ENCODE measurements around the gene RGS3. TPM values are rescaled to one million over a fixed set of nuclear protein-coding genes. Genes with fewer than 3 reads are reported as not detected.

The RGS3 gene
- total RNA-seq, 4 donors from 2014 or later, result 5.9 to 11.8 (median 9.8) TPM

DNA sequence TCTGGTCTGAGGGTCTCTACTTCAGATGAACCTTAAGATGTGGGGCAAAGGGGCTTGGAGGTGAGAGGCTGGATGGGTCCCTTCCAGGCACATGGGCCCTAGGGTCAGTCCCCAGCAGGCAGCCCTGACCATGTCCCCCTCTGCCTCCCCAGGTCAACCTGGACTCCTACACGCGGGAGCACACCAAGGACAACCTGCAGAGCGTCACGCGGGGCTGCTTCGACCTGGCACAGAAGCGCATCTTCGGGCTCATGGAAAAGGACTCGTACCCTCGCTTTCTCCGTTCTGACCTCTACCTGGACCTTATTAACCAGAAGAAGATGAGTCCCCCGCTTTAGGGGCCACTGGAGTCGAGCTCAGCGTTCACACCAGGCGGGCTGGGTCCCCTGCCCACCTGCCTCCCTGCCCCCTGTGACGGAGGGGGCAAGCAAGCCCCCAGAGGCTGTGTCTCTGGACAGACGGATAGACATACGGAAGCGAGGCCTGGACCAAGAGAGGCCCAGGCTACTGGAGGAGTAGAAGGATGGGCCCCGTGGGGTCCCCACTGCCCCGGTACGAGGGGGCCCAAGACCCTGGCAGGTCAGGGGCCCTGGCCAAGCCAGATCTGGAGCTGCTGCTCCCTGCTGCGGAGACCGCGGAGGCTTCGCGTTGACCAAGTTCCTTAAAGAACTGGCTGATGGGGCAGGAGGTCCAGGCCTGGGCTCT, 133.2 kb downstream of the RGS3 start:
- Histone ChIP-seq H3K27me3 (no peaks in the 10 kb centered on the region), H3K4me3 (no peak overlapping the region), H3K9me3 (no peaks in the 10 kb centered on the region), H3K4me1 (peaks cover 25 to 75% of the 10 kb centered on the region in 2 donors), H3K36me3 (peaks cover 0 to 14% of the 10 kb centered on the region in 2 donors), H3K27ac (no peak overlapping the region)
- in situ Hi-C loops (cut with MboI; ENCODE audit: low sequenced_read_pairs in 4 of 4) (no loop called here), intact Hi-C loops (cut with DNase I; ENCODE audit: low total_unique reads) (no loop called here)
- DNase-seq, result no peak
- TF ChIP-seq, protein P1, sequence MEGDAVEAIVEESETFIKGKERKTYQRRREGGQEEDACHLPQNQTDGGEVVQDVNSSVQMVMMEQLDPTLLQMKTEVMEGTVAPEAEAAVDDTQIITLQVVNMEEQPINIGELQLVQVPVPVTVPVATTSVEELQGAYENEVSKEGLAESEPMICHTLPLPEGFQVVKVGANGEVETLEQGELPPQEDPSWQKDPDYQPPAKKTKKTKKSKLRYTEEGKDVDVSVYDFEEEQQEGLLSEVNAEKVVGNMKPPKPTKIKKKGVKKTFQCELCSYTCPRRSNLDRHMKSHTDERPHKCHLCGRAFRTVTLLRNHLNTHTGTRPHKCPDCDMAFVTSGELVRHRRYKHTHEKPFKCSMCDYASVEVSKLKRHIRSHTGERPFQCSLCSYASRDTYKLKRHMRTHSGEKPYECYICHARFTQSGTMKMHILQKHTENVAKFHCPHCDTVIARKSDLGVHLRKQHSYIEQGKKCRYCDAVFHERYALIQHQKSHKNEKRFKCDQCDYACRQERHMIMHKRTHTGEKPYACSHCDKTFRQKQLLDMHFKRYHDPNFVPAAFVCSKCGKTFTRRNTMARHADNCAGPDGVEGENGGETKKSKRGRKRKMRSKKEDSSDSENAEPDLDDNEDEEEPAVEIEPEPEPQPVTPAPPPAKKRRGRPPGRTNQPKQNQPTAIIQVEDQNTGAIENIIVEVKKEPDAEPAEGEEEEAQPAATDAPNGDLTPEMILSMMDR (IDR thresholded peaks at IDR 0.05 in 4 of 5, conservative IDR thresholded peaks at IDR 0.05 in 1 of 5), result no peak
- TF ChIP-seq POLR2A (IDR thresholded peaks at IDR 0.05), result no peak
- ATAC-seq, result no peak

DNA sequence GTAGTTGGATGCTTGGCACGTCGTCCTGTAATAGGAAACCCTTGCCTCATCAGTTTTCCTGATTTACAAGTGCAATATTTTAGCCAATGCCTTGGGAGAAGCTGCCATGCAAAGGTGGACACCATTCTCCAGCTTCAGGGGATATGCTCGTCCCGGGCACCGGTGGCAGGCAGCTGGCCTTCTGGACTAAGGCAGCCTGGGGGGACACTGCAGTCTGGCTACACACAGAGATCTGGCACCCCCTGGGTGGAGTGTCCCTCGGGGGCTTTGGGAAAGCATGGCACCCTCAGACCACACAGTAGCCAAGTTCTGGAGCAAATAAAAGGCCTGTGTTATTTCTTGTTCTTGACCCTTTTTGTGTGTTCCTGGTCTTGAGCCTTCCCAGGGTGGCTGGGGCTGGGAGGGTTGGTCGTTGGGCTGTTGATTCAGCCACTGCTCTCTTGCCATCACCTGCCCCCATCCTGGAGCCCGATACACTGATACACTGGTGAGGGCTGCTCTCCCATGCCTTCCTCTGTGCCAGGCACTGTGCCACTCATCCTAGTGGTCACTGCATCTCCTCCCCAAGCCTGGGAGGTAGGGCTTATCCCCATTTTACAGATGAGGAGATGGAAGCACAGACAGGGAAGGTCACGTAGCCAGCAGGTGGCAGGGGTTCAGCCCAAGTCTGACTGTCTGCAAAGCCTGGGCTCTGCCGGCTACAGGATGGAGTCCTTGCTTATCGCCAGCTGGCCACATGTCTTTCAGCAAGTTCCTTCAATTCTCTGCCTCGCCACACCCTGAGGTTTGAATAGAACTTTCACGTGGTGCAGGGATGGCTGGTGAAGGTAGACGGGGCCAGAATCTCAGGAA, 134.1 kb downstream of the RGS3 start:
- DNase-seq (no peak), ATAC-seq (no peak)
- H3K4me1 ChIP-seq, result peaks cover 26 to 75% of the 10 kb centered on the region in 2 donors
- intact Hi-C loops (cut with DNase I; ENCODE audit: low total_unique reads) (no loop called here), in situ Hi-C loops (cut with MboI; ENCODE audit: low sequenced_read_pairs in 4 of 4) (no loop called here)
- peaks cover 0 to 14% of the 10 kb centered on the region in 2 donors for H3K36me3 ChIP-seq
- H3K9me3 ChIP-seq, result no peaks in the 10 kb centered on the region
- no peak overlapping the region for H3K27ac ChIP-seq
- no peak overlapping the region for H3K4me3 ChIP-seq
- TF ChIP-seq, protein P1 (IDR thresholded peaks at IDR 0.05 in 4 of 5, conservative IDR thresholded peaks at IDR 0.05 in 1 of 5), result no peak
- no peak for TF ChIP-seq POLR2A (IDR thresholded peaks at IDR 0.05)
- H3K27me3 ChIP-seq, result no peaks in the 10 kb centered on the region

DNA sequence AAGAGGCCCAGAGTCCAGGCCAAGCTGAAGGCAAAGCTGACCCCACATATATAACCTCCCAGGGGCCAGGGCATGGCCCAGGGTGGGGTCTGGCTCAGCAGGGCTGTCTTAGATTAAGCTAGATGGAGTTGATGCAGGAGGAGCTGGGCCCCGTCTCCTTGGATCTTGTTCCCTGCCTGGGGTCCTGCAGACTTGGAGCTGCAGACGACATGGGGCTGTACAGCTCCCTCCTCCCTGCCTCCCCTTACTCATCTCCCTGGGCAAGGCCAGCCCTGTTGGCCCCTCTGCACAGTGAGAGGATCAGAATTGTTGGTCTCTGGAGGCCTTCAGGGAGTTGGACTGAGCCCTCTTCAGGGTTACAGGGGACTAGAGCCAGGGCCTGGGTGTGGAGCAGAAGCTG, 134.9 kb downstream of the RGS3 start:
- DNase-seq, result no peak
- H3K4me1 ChIP-seq, result peaks cover 25 to 68% of the 10 kb centered on the region in 2 donors
- in situ Hi-C loops (cut with MboI; ENCODE audit: low sequenced_read_pairs in 4 of 4), result no loop called here

DNA sequence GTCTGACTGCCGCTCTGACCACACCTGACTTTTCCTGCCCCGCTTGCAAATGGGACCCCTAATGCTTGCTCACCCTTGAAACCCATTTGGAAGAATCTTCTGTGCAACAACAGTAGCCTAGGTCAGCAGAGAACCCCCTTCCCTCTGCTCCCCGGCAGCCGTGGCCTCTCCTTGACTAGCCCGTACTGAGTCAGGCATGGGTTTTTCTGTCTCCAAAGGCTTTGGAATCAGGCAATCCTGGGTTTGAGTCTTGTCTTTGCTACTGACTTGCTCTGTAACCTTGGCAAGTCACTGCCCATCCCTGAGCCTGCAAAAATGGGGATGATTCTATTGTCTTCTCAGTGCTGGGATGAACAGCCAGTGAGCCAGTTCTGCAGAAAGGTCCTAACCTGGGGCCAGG, 135.4 kb downstream of the RGS3 start:
- intact Hi-C loops (cut with DNase I; ENCODE audit: low total_unique reads), result no loop called here
- peaks cover 21 to 63% of the 10 kb centered on the region in 2 donors for H3K4me1 ChIP-seq

More for the DNA sequence above, 134.9 kb downstream of the RGS3 start:
- H3K4me3 ChIP-seq, result no peak overlapping the region
- H3K27ac ChIP-seq, result peak overlapping the region in 1 of 4 donors; percentile 31
- H3K27me3 ChIP-seq, result no peaks in the 10 kb centered on the region
- H3K9me3 ChIP-seq, result no peaks in the 10 kb centered on the region
- H3K36me3 ChIP-seq, result peaks cover 0 to 14% of the 10 kb centered on the region in 2 donors
- intact Hi-C loops (cut with DNase I; ENCODE audit: low total_unique reads), result no loop called here
- no peak for ATAC-seq
- no peak for TF ChIP-seq POLR2A (IDR thresholded peaks at IDR 0.05)
- TF ChIP-seq, protein P1 (IDR thresholded peaks at IDR 0.05 in 4 of 5, conservative IDR thresholded peaks at IDR 0.05 in 1 of 5), result no peak

More for the DNA sequence above, 135.4 kb downstream of the RGS3 start:
- no peak for TF ChIP-seq POLR2A (IDR thresholded peaks at IDR 0.05)
- TF ChIP-seq, protein P1 (IDR thresholded peaks at IDR 0.05 in 4 of 5, conservative IDR thresholded peaks at IDR 0.05 in 1 of 5), result no peak
- in situ Hi-C loops (cut with MboI; ENCODE audit: low sequenced_read_pairs in 4 of 4), result no loop called here
- H3K27ac ChIP-seq, result peak overlapping the region in 1 of 4 donors; percentile 24
- no peak overlapping the region for H3K4me3 ChIP-seq
- H3K9me3 ChIP-seq, result no peaks in the 10 kb centered on the region
- peaks cover 0 to 14% of the 10 kb centered on the region in 2 donors for H3K36me3 ChIP-seq
- DNase-seq, result no peak
- no peaks in the 10 kb centered on the region for H3K27me3 ChIP-seq
- ATAC-seq, result no peak

All from gastrocnemius medialis (tissue), 4 donors.